Measurements from ENCODE around the gene ACER3. TPM values are rescaled to one million over a fixed set of nuclear protein-coding genes. Genes with fewer than 3 reads are reported as not detected.
"Not testable (repeated sequence)": the region's sequence is repeated elsewhere in the genome, so short reads cannot be mapped to it uniquely, and the experiment has no call there.

ACER3 gene
- total RNA-seq, 3 donors from 2014 or later: 32.3 to 45.7 (median 39.2) TPM

DNA sequence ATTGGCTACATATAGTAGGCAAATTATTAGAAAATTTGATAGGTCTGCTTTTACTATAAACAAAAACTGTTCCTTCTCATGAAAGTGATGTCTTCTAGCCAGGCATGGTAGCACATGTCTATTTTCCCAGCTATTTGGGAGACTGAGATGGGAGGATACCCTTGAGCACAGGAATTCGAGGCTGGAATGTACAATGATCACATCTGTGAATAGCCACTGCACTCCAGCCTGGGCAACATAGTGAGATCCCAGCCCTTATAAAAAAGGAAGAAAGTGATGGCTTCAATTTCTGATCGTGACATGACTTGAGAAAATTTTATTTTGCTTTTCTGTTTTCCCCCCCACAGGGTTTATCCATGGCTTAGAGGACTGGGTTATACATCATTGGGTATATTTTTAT is 154.0 kb downstream of the ACER3 start:
- ATAC-seq: no peak

DNA sequence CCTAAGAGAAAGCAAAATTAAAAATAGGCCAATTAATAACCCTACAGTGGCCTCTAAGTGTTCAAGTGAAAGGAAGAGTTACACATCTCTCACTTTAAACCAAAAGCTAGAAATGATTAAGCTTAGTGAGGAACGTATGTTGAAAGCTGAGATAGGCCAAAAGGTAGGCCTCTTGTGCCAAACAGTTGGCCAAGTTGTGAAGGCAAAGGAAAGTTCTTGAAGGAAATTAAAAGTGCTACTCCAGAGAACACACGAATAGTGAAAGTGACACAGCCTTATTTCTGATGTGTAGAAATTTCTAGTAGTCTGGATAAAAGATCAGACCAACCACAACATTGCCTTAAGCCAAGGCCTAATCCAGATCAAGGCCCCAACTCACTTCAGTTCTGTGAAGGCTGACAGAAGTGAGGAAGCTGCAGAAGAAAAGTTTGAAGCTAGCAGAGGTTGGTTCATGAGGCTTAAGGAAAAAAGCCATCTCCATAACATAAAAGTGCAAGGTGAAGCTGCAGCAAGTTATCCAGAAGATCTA is 157.7 kb downstream of the ACER3 start:
- H3K9me3 ChIP-seq; ATAC-seq; H3K36me3 ChIP-seq (ENCODE audit: low read depth); intact Hi-C loops (cut with DNase I, micrococcal nuclease); H3K4me1 ChIP-seq (ENCODE audit: low read depth); H3K4me3 ChIP-seq; DNase-seq: not testable (repeated sequence)

More for the DNA sequence above, 154.0 kb downstream of the ACER3 start:
- H3K4me1 ChIP-seq (ENCODE audit: low read depth): no peaks in the 10 kb centered on the region
- no peak overlapping the region for H3K4me3 ChIP-seq
- no peak for DNase-seq
- TF ChIP-seq, protein P1, sequence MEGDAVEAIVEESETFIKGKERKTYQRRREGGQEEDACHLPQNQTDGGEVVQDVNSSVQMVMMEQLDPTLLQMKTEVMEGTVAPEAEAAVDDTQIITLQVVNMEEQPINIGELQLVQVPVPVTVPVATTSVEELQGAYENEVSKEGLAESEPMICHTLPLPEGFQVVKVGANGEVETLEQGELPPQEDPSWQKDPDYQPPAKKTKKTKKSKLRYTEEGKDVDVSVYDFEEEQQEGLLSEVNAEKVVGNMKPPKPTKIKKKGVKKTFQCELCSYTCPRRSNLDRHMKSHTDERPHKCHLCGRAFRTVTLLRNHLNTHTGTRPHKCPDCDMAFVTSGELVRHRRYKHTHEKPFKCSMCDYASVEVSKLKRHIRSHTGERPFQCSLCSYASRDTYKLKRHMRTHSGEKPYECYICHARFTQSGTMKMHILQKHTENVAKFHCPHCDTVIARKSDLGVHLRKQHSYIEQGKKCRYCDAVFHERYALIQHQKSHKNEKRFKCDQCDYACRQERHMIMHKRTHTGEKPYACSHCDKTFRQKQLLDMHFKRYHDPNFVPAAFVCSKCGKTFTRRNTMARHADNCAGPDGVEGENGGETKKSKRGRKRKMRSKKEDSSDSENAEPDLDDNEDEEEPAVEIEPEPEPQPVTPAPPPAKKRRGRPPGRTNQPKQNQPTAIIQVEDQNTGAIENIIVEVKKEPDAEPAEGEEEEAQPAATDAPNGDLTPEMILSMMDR (IDR thresholded peaks at IDR 0.05): no peak
- intact Hi-C loops (cut with DNase I, micrococcal nuclease): no loop called here
- H3K36me3 ChIP-seq (ENCODE audit: low read depth): no peaks in the 10 kb centered on the region
- no peaks in the 10 kb centered on the region for H3K9me3 ChIP-seq

DNA sequence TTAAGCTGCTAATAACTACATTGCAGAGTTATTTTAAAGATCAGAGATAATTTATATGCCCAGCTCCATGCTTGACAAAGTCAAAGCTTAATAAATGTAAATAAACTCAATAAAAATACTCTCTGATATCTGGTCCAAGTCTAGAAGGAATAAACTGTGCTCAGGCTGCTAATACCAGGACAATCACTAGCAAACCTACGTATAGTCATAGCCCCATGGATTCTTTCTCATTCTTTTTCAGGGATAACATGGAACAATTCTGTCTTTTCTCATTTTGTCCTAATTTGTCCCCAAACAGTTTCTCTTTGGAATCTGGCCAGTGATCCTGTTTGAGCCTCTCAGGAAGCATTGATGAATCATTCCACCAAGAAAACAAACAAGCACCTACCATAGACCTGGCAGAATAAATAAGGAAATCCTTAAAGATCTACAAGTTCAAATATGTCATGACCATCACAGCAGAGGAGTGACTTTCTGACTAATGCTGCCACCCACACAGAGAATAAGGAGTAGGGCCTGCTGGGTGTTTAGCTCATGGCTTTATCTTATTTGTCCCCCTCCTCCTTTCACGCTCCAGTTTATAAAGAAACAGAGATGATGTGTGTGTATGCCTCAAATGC is 159.4 kb downstream of the ACER3 start:
- Histone ChIP-seq H3K4me3 (no peak overlapping the region), H3K36me3 (ENCODE audit: low read depth) (no peaks in the 10 kb centered on the region), H3K4me1 (ENCODE audit: low read depth) (peaks cover 5% of the 10 kb centered on the region), H3K9me3 (no peaks in the 10 kb centered on the region)
- TF ChIP-seq, protein P1 (IDR thresholded peaks at IDR 0.05): no peak
- ATAC-seq: peak; percentile 97
- no peak for DNase-seq
- intact Hi-C loops (cut with DNase I, micrococcal nuclease): no loop called here

DNA sequence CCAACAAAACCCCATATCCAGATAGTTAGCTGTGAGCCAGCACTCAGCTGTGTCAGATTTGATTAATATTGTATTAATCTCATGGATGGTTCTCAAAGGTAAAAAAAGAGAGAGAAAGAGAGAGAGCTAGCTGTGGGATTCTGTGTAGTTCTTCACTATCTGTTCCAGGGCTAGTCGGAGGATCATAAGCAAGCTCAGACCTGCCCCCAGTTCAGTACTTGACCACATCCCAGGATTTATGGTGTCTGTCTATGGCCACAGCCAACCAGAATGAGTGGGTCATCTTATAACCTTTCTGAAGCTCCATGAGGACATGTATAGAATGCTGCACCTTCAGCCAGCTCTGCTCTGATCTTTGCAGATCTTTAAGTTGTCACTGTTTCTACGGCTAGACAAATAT is 160.0 kb downstream of the ACER3 start:
- Histone ChIP-seq H3K9me3 (no peaks in the 10 kb centered on the region), H3K4me1 (ENCODE audit: low read depth) (peaks cover 5% of the 10 kb centered on the region), H3K36me3 (ENCODE audit: low read depth) (no peaks in the 10 kb centered on the region), H3K4me3 (no peak overlapping the region)
- TF ChIP-seq, protein P1 (IDR thresholded peaks at IDR 0.05): no peak
- ATAC-seq (peak; percentile 48), DNase-seq (no peak)
- intact Hi-C loops (cut with DNase I, micrococcal nuclease): no loop called here

DNA sequence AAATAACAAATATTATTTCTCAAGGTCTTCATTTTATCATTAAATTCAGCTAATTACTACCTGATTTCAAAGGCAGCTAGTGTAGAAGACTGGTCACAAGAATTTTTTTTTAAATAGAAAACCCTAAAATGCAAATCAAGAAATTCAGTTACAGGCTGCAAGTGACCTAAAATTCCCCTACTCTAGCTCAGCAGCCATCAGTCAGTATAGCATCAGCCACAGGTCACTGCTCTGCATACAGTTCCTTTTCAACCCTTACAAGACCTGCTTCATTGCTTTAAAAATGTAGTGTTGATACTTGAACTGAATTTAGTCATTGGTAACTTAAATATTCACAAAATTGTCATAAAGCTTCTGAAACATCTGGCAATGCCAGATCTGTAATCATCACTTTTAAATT is 164.0 kb downstream of the ACER3 start:
- TF ChIP-seq, protein P1 (IDR thresholded peaks at IDR 0.05): no peak
- no peaks in the 10 kb centered on the region for H3K9me3 ChIP-seq
- no peak overlapping the region for H3K4me3 ChIP-seq
- H3K36me3 ChIP-seq (ENCODE audit: low read depth): no peaks in the 10 kb centered on the region
- peaks cover 5% of the 10 kb centered on the region for H3K4me1 ChIP-seq (ENCODE audit: low read depth)
- no peak for DNase-seq
- intact Hi-C loops (cut with DNase I, micrococcal nuclease): no loop called here
- ATAC-seq: no peak

DNA sequence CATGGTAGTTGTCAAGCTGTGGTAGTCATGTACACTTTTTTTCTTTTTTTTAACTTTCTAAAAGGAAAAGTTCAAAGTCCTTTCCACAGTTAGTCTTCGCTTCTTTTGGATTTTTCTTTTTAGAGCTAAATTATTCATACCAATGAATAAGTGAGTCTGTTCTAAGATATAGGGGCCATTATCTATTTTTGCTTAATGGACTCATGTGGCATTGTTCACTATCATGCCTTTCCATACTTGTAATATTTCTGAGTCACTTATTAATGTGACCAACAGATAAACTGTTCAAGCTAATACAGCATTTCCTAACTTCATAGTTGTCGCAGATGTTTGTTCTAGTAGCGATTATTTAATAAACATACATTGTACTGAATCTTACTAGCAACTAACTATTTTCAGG is 165.5 kb downstream of the ACER3 start:
- intact Hi-C loops (cut with DNase I, micrococcal nuclease): no loop called here
- DNase-seq (no peak), ATAC-seq (no peak)
- no peak overlapping the region for H3K4me3 ChIP-seq
- H3K4me1 ChIP-seq (ENCODE audit: low read depth): peaks cover 8% of the 10 kb centered on the region
- no peaks in the 10 kb centered on the region for H3K9me3 ChIP-seq
- H3K36me3 ChIP-seq (ENCODE audit: low read depth): no peaks in the 10 kb centered on the region
- TF ChIP-seq, protein P1 (IDR thresholded peaks at IDR 0.05): no peak
